GM10248 (cell line): ENCODE measurements around the gene ZNF581.

Experiments
- CTCF ChIA-PET: fragments of 300-600 bp; sonication (Branson Sonifier 250); formaldehyde crosslinking; extraction: SDS; loops from one replicate; lab custom pipeline; 2021; ENCODE audit warnings: antibody characterized with exemption; lab: Yijun Ruan, JAX
- POLR2A ChIA-PET: fragments of 350-650 bp; sonication (Branson Sonifier 250); formaldehyde crosslinking; extraction: SDS; loops from one replicate; lab custom pipeline; 2020; ENCODE audit warnings: antibody characterized with exemption; lab: Yijun Ruan, JAX
- DNase-seq: peaks from one replicate; pipeline ENCODE4 v3.0.0; 2012; ENCODE audit errors: extremely low spot score
- CTCF ChIP-seq: IDR thresholded peaks from 2 replicates; pipeline ENCODE4 v1.5.1; 2012; ENCODE audit warnings: mild to moderate bottlenecking, low read depth; ENCODE audit errors: extremely low read depth, missing control alignments, control extremely low read depth

Gene ZNF581

DNA sequence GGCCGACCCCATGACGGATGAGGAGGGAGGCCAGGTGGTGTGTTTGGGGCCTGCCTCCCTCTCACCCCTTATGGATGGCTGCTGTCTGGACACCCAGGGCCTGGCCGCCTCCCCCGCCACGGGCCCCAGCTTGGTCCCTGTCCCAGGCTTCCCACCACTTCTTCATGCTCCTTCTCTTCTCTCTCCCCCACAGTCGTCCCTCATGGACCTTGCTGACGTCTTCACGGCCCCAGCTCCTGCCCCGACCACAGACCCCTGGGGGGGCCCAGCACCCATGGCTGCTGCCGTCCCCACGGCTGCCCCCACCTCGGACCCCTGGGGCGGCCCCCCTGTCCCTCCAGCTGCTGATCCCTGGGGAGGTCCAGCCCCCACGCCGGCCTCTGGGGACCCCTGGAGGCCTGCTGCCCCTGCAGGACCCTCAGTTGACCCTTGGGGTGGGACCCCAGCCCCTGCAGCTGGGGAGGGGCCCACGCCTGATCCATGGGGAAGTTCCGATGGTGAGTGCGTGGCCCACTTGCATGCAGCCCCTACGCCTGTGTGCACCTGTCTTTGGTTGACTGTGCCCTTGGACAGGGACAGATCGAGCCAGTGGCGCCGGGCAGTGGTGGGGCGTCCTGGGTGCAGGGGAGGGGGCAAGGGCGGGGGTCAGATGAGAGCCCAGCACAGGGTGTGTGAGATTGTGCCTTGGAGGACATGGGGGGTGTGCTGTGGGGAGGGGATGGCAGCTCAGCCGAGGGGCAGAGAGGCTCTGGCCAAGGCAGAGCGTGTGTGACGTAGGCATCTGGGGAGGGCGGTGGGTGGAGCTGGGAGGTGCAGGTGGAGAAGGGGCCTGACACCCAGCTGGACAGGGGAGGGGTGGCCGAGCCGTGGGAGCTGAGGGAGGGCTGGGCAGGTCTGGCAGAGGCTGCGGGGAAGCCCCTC, 48.4 kb downstream of the ZNF581 start:
- POLR2A ChIA-PET: no interaction called here
- TF ChIP-seq CTCF: no peak
- CTCF ChIA-PET: no interaction called here
- DNase-seq: no peak

GRCh38 chr19:55692681-55693081, 49.2 kb downstream of the ZNF581 start:
- CTCF ChIA-PET: interaction anchor here (1.0 kb wide), 1 partner anchor 16 kb away, joined by 4 read pairs; no protein-coding TSS in a partner anchor
- TF ChIP-seq CTCF: no peak
- POLR2A ChIA-PET: no interaction called here
- no peak for DNase-seq

DNA sequence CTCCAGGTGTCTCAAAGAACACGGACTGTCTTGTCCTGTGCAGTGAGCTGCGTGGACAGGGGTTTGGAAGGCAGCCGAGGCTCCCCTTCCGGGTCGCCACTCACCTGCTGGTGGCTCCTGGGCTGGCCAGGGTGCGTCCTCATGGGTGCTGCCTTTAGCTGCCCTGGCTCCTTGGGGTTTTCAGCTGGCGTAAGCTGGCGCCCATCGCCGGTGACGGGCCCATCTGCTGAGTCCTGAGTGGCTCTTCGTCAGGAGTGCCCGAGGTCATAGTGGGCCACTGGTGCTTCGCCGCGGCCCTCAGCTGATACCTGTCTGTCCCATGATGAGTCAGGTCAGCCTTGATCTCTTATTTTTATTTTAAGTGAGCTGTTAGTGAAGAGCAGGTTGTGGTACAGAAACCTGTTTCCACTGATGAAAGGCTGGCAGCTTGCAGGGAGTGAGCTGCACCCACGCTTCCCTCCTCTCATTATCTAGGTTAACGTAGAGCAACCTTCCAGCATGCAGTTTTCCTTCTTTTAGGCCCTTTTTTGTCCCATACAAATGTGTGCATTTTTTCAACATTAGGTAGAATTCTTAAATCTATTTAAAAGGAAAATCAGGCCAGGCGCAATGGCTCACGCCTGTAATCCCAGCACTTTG, 50.0 kb downstream of the ZNF581 start:
- ChIA-PET POLR2A (interaction anchor here (0.7 kb wide), 1 partner anchor 22 kb away, joined by 12 read pairs; no protein-coding TSS in a partner anchor), CTCF (interaction anchor here (0.9 to 1.1 kb wide), 3 partner anchors 10 to 640 kb away, joined by 3 to 4 read pairs (median 4); no protein-coding TSS in a partner anchor)
- no peak for DNase-seq
- TF ChIP-seq CTCF: no peak

- POLR2A ChIA-PET: interaction anchor here (0.7 kb wide), 1 partner anchor 22 kb away, joined by 12 read pairs; no protein-coding TSS in a partner anchor
- TF ChIP-seq CTCF: no peak
- CTCF ChIA-PET: no interaction called here
- no peak for DNase-seq
Observed at GRCh38 chr19:55694241-55694655, 50.8 kb downstream of the ZNF581 start.

- ChIA-PET POLR2A (no interaction called here), CTCF (no interaction called here)
- no peak for DNase-seq
- TF ChIP-seq CTCF: no peak
Observed at GRCh38 chr19:55694656-55695491, 51.4 kb downstream of the ZNF581 start.
